KMS-11 (cell line): Measurements from ENCODE around the gene SELENOS.

Source experiments
- H2AFZ ChIP-seq: fragments of 200-600 bp; sonication (generic); 2 replicates; pipeline ENCODE4 v1.6.1; 2016; ENCODE audit warnings: antibody characterized with exemption, mixed run types, low read depth
- H3K27ac ChIP-seq: fragments of 200-600 bp; sonication (generic); 2 replicates; pipeline ENCODE4 v1.6.1; 2016; ENCODE audit warnings: mild to moderate bottlenecking, mixed run types
- H3K27me3 ChIP-seq: fragments of 200-600 bp; sonication (generic); 2 replicates; pipeline ENCODE4 v1.6.1; 2017; ENCODE audit warnings: mild to moderate bottlenecking, low read depth, mixed run types, moderate library complexity; ENCODE audit not compliant: insufficient read depth
- H3K36me3 ChIP-seq: fragments of 200-600 bp; sonication (generic); 2 replicates; pipeline ENCODE4 v1.6.1; 2017; ENCODE audit warnings: mild to moderate bottlenecking, mixed run types; ENCODE audit not compliant: insufficient read depth
- H3K4me1 ChIP-seq: fragments of 200-600 bp; sonication (generic); 2 replicates; pipeline ENCODE4 v1.6.1; 2016; ENCODE audit warnings: mild to moderate bottlenecking, low read depth, mixed run types; ENCODE audit not compliant: poor library complexity, severe bottlenecking
- H3K4me2 ChIP-seq: fragments of 200-600 bp; sonication (generic); 2 replicates; pipeline ENCODE4 v1.7.0; 2016; ENCODE audit warnings: mild to moderate bottlenecking, mixed run types
- H3K4me3 ChIP-seq: fragments of 200-600 bp; sonication (generic); IDR thresholded peaks from 2 replicates; pipeline ENCODE4 v1.6.1; 2017; ENCODE audit warnings: low read depth, low read length, mixed read lengths; ENCODE audit not compliant: insufficient read depth
- H3K79me2 ChIP-seq: fragments of 200-600 bp; sonication (generic); 2 replicates; pipeline ENCODE4 v1.6.1; 2016; ENCODE audit warnings: low read depth, mixed run types; ENCODE audit not compliant: insufficient read depth
- H3K9ac ChIP-seq: fragments of 200-600 bp; sonication (generic); 2 replicates; pipeline ENCODE4 v1.6.1; 2016; ENCODE audit warnings: mild to moderate bottlenecking, mixed run types
- H4K20me1 ChIP-seq: fragments of 200-600 bp; sonication (generic); 2 replicates; pipeline ENCODE4 v1.6.1; 2016; ENCODE audit warnings: mild to moderate bottlenecking, mixed run types; ENCODE audit not compliant: insufficient read depth
- CTCF ChIP-seq: fragments of 200-600 bp; sonication (generic); conservative IDR thresholded peaks from 2 replicates; pipeline ENCODE4 v1.6.1; 2017; ENCODE audit warnings: low read depth, mild to moderate bottlenecking, antibody characterized with exemption, low read length, moderate library complexity, mixed read lengths

Gene SELENOS

GRCh38 chr15:101316529-101316928, 39.2 kb upstream of the SELENOS start:
- H4K20me1 ChIP-seq: no peaks in the 10 kb centered on the region
- H3K4me1 ChIP-seq: no peaks in the 10 kb centered on the region
- no peak overlapping the region for H3K9ac ChIP-seq
- H3K79me2 ChIP-seq: no peaks in the 10 kb centered on the region
- TF ChIP-seq CTCF: no peak
- no peaks in the 10 kb centered on the region for H3K36me3 ChIP-seq
- no peak overlapping the region for H3K27ac ChIP-seq
- H3K4me3 ChIP-seq: no peak overlapping the region
- H3K27me3 ChIP-seq: no peaks in the 10 kb centered on the region
- no peak overlapping the region for H2AFZ ChIP-seq
- H3K4me2 ChIP-seq: no peak overlapping the region

GRCh38 chr15:101315736-101316135, 38.5 kb upstream of the SELENOS start:
- no peak overlapping the region for H3K27ac ChIP-seq
- H3K36me3 ChIP-seq: no peaks in the 10 kb centered on the region
- no peaks in the 10 kb centered on the region for H3K4me1 ChIP-seq
- no peak overlapping the region for H3K4me2 ChIP-seq
- H2AFZ ChIP-seq: no peak overlapping the region
- no peaks in the 10 kb centered on the region for H4K20me1 ChIP-seq
- no peak overlapping the region for H3K4me3 ChIP-seq
- no peaks in the 10 kb centered on the region for H3K79me2 ChIP-seq
- TF ChIP-seq CTCF: no peak
- no peaks in the 10 kb centered on the region for H3K27me3 ChIP-seq
- H3K9ac ChIP-seq: no peak overlapping the region

DNA sequence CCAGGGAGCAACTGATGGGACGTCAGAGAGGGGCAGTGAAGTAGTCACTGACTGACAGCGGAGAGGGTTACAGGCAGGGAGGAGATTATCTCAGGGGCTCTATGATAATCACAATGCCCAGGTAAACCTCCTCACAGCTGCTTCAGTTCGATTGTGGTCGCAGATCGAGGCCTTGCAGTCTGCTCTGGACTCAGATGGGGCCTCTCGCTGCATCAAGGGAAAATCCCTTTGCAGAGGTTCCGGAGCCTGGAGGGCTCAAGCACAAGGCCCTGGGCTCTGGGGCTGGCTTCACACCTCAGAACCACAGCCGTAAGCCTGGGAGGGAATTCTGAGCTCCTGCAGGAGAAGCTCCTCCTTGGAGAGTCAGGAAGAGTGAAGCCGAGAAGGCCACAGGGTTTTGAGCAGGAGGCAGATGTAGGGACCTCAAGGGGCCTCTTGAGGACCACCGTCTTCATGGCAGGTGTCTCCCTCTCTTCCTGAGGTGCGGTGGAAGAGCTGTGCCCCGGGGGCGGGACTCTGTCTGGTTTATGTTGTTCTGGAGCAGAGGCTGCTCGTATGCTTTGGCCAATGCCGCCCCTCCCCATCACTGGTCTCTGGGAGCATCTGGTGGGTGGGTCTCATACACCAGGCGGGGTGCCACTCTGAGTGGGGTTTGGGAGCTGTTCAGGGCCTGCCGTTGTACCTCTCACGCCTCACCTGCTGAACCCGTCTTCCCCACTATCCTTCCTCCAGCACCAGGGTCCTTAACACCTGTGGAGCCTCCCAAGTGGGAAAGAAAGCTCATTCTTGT, 37.2 kb upstream of the SELENOS start:
- Histone ChIP-seq H3K4me2 (no peak overlapping the region), H4K20me1 (no peaks in the 10 kb centered on the region), H3K79me2 (no peaks in the 10 kb centered on the region), H3K27me3 (no peaks in the 10 kb centered on the region), H3K9ac (no peak overlapping the region), H3K4me1 (no peaks in the 10 kb centered on the region), H3K27ac (no peak overlapping the region), H3K36me3 (no peaks in the 10 kb centered on the region), H3K4me3 (no peak overlapping the region), H2AFZ (no peak overlapping the region)
- no peak for TF ChIP-seq CTCF

DNA sequence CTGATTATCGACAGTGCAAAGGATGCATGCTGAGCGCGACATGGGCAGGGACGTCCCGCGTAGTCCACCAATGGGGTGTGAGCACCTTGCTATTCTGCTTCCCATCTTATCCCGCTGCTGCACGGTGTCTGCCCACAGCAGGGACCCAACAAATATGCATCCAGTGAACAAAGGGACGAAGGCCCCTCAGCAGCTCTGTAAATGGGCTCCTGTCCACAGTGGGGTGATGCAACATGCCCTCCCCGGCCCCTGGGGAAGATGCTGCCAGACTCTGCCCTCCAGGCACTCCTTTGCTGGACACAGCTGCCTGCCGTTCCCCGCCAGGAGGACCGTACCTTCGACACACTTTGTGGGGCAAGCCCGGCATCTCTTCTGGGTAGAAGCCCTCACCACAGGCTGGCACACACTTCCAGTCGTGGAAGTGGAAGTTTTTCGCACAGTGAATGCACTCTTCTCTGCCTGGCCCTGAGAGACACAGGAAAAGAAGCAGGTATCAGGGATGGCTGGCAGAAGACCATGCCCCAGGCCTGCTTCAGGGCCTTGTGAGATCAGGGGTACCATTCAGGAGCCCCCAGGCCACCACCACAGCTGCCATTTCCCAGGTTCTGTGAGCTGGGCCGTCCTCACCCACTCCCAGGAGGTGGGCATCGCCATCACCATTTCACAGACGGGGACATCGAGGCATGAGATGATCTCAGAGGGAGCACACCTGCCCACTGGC, 35.9 kb upstream of the SELENOS start:
- H3K27me3 ChIP-seq: no peaks in the 10 kb centered on the region
- H3K79me2 ChIP-seq: no peaks in the 10 kb centered on the region
- no peak overlapping the region for H3K27ac ChIP-seq
- H3K4me3 ChIP-seq: no peak overlapping the region
- TF ChIP-seq CTCF: no peak
- no peak overlapping the region for H3K9ac ChIP-seq
- H3K36me3 ChIP-seq: no peaks in the 10 kb centered on the region
- H4K20me1 ChIP-seq: no peaks in the 10 kb centered on the region
- H3K4me2 ChIP-seq: no peak overlapping the region
- H3K4me1 ChIP-seq: no peaks in the 10 kb centered on the region
- no peak overlapping the region for H2AFZ ChIP-seq
